ENCODE data around the gene TENM3. TPM values are rescaled to one million over a fixed set of nuclear protein-coding genes. Genes with fewer than 3 reads are reported as not detected.

Gene TENM3
- total RNA-seq, 2 experiments from 2014 or later = not detected

- no peak overlapping the region for H3K27ac Mint-ChIP-seq
- peaks cover 7% of the 10 kb centered on the region for H3K27me3 Mint-ChIP-seq
- no peaks in the 10 kb centered on the region for H3K9me3 Mint-ChIP-seq
- ATAC-seq (ENCODE audit: low read depth) (no peak), DNase-seq (no peak)
- H3K4me3 Mint-ChIP-seq = no peak overlapping the region
- H3K36me3 Mint-ChIP-seq = no peaks in the 10 kb centered on the region
- POLR2A ChIA-PET = no interaction called here
- H3K4me1 Mint-ChIP-seq = no peaks in the 10 kb centered on the region
Observed at GRCh38 chr4:182688081-182688480, 444.9 kb downstream of the TENM3 start.

GRCh38 chr4:182694551-182694950, 451.3 kb downstream of the TENM3 start:
- H3K36me3 Mint-ChIP-seq = no peaks in the 10 kb centered on the region
- POLR2A ChIA-PET = no interaction called here

GRCh38 chr4:182695009-182695408, 451.8 kb downstream of the TENM3 start:
- ATAC-seq (ENCODE audit: low read depth) (no peak), DNase-seq (no peak)
- POLR2A ChIA-PET = no interaction called here
- Mint-ChIP-seq H3K9me3 (no peaks in the 10 kb centered on the region), H3K27me3 (no peaks in the 10 kb centered on the region), H3K36me3 (no peaks in the 10 kb centered on the region), H3K4me3 (no peak overlapping the region), H3K27ac (no peak overlapping the region), H3K4me1 (no peaks in the 10 kb centered on the region)

More at GRCh38 chr4:182694551-182694950, 451.3 kb downstream of the TENM3 start:
- Mint-ChIP-seq H3K9me3 (no peaks in the 10 kb centered on the region), H3K4me1 (no peaks in the 10 kb centered on the region), H3K4me3 (no peak overlapping the region), H3K27me3 (no peaks in the 10 kb centered on the region), H3K27ac (no peak overlapping the region)
- DNase-seq = no peak
- no peak for ATAC-seq (ENCODE audit: low read depth)

GRCh38 chr4:182695842-182696241, 452.6 kb downstream of the TENM3 start:
- Mint-ChIP-seq H3K27ac (no peak overlapping the region), H3K9me3 (no peaks in the 10 kb centered on the region), H3K4me1 (no peaks in the 10 kb centered on the region), H3K4me3 (no peak overlapping the region), H3K36me3 (no peaks in the 10 kb centered on the region), H3K27me3 (no peaks in the 10 kb centered on the region)
- DNase-seq (no peak), ATAC-seq (ENCODE audit: low read depth) (no peak)
- POLR2A ChIA-PET = no interaction called here

- Mint-ChIP-seq H3K9me3 (no peaks in the 10 kb centered on the region), H3K27me3 (no peaks in the 10 kb centered on the region), H3K4me1 (no peaks in the 10 kb centered on the region), H3K4me3 (no peak overlapping the region), H3K27ac (no peak overlapping the region), H3K36me3 (no peaks in the 10 kb centered on the region)
- no peak for DNase-seq
- POLR2A ChIA-PET = no interaction called here
- no peak for ATAC-seq (ENCODE audit: low read depth)
Observed at GRCh38 chr4:182697094-182697493, 453.9 kb downstream of the TENM3 start.

GRCh38 chr4:182698212-182698611, 455.0 kb downstream of the TENM3 start:
- Mint-ChIP-seq H3K9me3 (no peaks in the 10 kb centered on the region), H3K4me1 (no peaks in the 10 kb centered on the region), H3K27ac (no peak overlapping the region), H3K27me3 (no peaks in the 10 kb centered on the region), H3K4me3 (no peak overlapping the region), H3K36me3 (no peaks in the 10 kb centered on the region)
- ATAC-seq (ENCODE audit: low read depth) (no peak), DNase-seq (no peak)
- POLR2A ChIA-PET = no interaction called here

- H3K27me3 Mint-ChIP-seq = no peaks in the 10 kb centered on the region
- DNase-seq (no peak), ATAC-seq (ENCODE audit: low read depth) (no peak)
- POLR2A ChIA-PET = no interaction called here
- no peak overlapping the region for H3K27ac Mint-ChIP-seq
- no peaks in the 10 kb centered on the region for H3K9me3 Mint-ChIP-seq
- H3K4me3 Mint-ChIP-seq = no peak overlapping the region
- no peaks in the 10 kb centered on the region for H3K36me3 Mint-ChIP-seq
- H3K4me1 Mint-ChIP-seq = no peaks in the 10 kb centered on the region
Observed at GRCh38 chr4:182699201-182699600, 456.0 kb downstream of the TENM3 start.

- no peak overlapping the region for H3K4me3 Mint-ChIP-seq
- no peak for ATAC-seq (ENCODE audit: low read depth)
- POLR2A ChIA-PET = no interaction called here
- no peaks in the 10 kb centered on the region for H3K9me3 Mint-ChIP-seq
- no peak for DNase-seq
- H3K4me1 Mint-ChIP-seq = no peaks in the 10 kb centered on the region
- H3K36me3 Mint-ChIP-seq = no peaks in the 10 kb centered on the region
- H3K27me3 Mint-ChIP-seq = no peaks in the 10 kb centered on the region
- H3K27ac Mint-ChIP-seq = no peak overlapping the region
Observed at GRCh38 chr4:182699795-182700194, 456.6 kb downstream of the TENM3 start.

- no peak overlapping the region for H3K4me3 Mint-ChIP-seq
Observed at GRCh38 chr4:182700362-182701160, 457.4 kb downstream of the TENM3 start.

GRCh38 chr4:182704077-182704476, 460.9 kb downstream of the TENM3 start:
- DNase-seq = no peak
- Mint-ChIP-seq H3K4me1 (no peaks in the 10 kb centered on the region), H3K4me3 (no peak overlapping the region), H3K36me3 (no peaks in the 10 kb centered on the region), H3K27ac (no peak overlapping the region), H3K9me3 (no peaks in the 10 kb centered on the region), H3K27me3 (no peaks in the 10 kb centered on the region)
- ATAC-seq (ENCODE audit: low read depth) = no peak
- POLR2A ChIA-PET = no interaction called here

More at GRCh38 chr4:182700362-182701160, 457.4 kb downstream of the TENM3 start:
- ATAC-seq (ENCODE audit: low read depth) = no peak
- POLR2A ChIA-PET = no interaction called here
- DNase-seq = no peak
- Mint-ChIP-seq H3K36me3 (no peaks in the 10 kb centered on the region), H3K27ac (no peak overlapping the region), H3K27me3 (no peaks in the 10 kb centered on the region), H3K4me1 (no peaks in the 10 kb centered on the region), H3K9me3 (no peaks in the 10 kb centered on the region)

GRCh38 chr4:182704948-182705347, 461.7 kb downstream of the TENM3 start:
- no peak for ATAC-seq (ENCODE audit: low read depth)
- Mint-ChIP-seq H3K36me3 (no peaks in the 10 kb centered on the region), H3K9me3 (no peaks in the 10 kb centered on the region), H3K27ac (no peak overlapping the region), H3K4me3 (no peak overlapping the region), H3K4me1 (no peaks in the 10 kb centered on the region), H3K27me3 (no peaks in the 10 kb centered on the region)
- no peak for DNase-seq
- POLR2A ChIA-PET = no interaction called here

- Mint-ChIP-seq H3K9me3 (no peaks in the 10 kb centered on the region), H3K27ac (no peak overlapping the region), H3K36me3 (no peaks in the 10 kb centered on the region), H3K4me1 (no peaks in the 10 kb centered on the region), H3K4me3 (no peak overlapping the region), H3K27me3 (no peaks in the 10 kb centered on the region)
- ATAC-seq (ENCODE audit: low read depth) (no peak), DNase-seq (no peak)
- POLR2A ChIA-PET = interaction anchor here (0.7 kb wide), 1 partner anchor 244 kb away, joined by 3 read pairs; no protein-coding TSS in a partner anchor
Observed at GRCh38 chr4:182705389-182705788, 462.2 kb downstream of the TENM3 start.

- no peak for ATAC-seq (ENCODE audit: low read depth)
- Mint-ChIP-seq H3K4me3 (no peak overlapping the region), H3K4me1 (no peaks in the 10 kb centered on the region), H3K27ac (no peak overlapping the region), H3K9me3 (no peaks in the 10 kb centered on the region), H3K27me3 (peaks cover 2% of the 10 kb centered on the region), H3K36me3 (no peaks in the 10 kb centered on the region)
- DNase-seq = no peak
- POLR2A ChIA-PET = no interaction called here
Observed at GRCh38 chr4:182711211-182711610, 468.0 kb downstream of the TENM3 start.

GRCh38 chr4:182715548-182715947, 472.3 kb downstream of the TENM3 start:
- Mint-ChIP-seq H3K9me3 (no peaks in the 10 kb centered on the region), H3K4me3 (no peak overlapping the region), H3K36me3 (no peaks in the 10 kb centered on the region), H3K27ac (no peak overlapping the region), H3K27me3 (peaks cover 2% of the 10 kb centered on the region), H3K4me1 (no peaks in the 10 kb centered on the region)
- no peak for ATAC-seq (ENCODE audit: low read depth)
- no peak for DNase-seq
- POLR2A ChIA-PET = no interaction called here

Data from activated naive CD8-positive, alpha-beta T cell treated with anti-CD3 and anti-CD28 coated beads, Interleukin-2, amount 10 ng/mL, durations not matched to agents 7 days and 5 days (primary cell).